GM18909 (cell line): ENCODE results near the gene ITIH6.
"Not testable (repeated sequence)": the region's sequence is repeated elsewhere in the genome, so short reads cannot be mapped to it uniquely, and the experiment has no call there.

ENCODE experiments used
- ATAC-seq: cut with Tn5 transposase; IDR thresholded peaks from one replicate; pipeline ENCODE4 v1.9.1; 2021; ENCODE audit warnings: mild to moderate bottlenecking; ENCODE audit not compliant: unreplicated experiment, poor library complexity

Gene ITIH6

GRCh38 chrX:54738567-54738966 is 59.5 kb downstream of the ITIH6 start:
- not testable (repeated sequence) for ATAC-seq

GRCh38 chrX:54736298-54736942 is 61.6 kb downstream of the ITIH6 start:
- not testable (repeated sequence) for ATAC-seq

- no peak for ATAC-seq
These were observed 76.6 kb downstream of the ITIH6 start for GRCh38 chrX:54721424-54721823.

GRCh38 chrX:54715621-54716020 is 82.4 kb downstream of the ITIH6 start:
- no peak for ATAC-seq

GRCh38 chrX:54714424-54714823 is 83.6 kb downstream of the ITIH6 start:
- no peak for ATAC-seq

- ATAC-seq = no peak
These were observed 86.3 kb downstream of the ITIH6 start for GRCh38 chrX:54711735-54712134.

GRCh38 chrX:54710920-54711319 is 87.1 kb downstream of the ITIH6 start:
- no peak for ATAC-seq

GRCh38 chrX:54708404-54708803 is 89.7 kb downstream of the ITIH6 start:
- no peak for ATAC-seq
